ENCODE results near the gene SLC9A5. TPM values are rescaled to one million over a fixed set of nuclear protein-coding genes. Genes with fewer than 3 reads are reported as not detected.
A peak's percentile ranks its signal among the peaks of the same experiment; 100 is the strongest.

SLC9A5 gene
- total RNA-seq, 1 experiment from 2014 or later = 5.6 TPM

GRCh38 chr16:67237396-67238277 is 11.1 kb upstream of the SLC9A5 start:
- H3K27me3 ChIP-seq (ENCODE audit: insufficient read depth, low read length) = no peaks in the 10 kb centered on the region
- H2AFZ ChIP-seq (ENCODE audit: low read depth, low read length, poor library complexity, severe bottlenecking) = no peak overlapping the region
- H3K79me2 ChIP-seq (ENCODE audit: insufficient read depth, low read length) = peaks cover 45% of the 10 kb centered on the region
- no peak overlapping the region for H3K4me2 ChIP-seq (ENCODE audit: low read length)
- peaks cover 23 to 42% of the 10 kb centered on the region in 2 experiments for H3K4me1 ChIP-seq (ENCODE audit: control insufficient read depth in 1 of 2, insufficient read depth in 2 of 2, low read length in 2 of 2)
- H3K9me3 ChIP-seq (ENCODE audit: control insufficient read depth in 1 of 2, insufficient read depth in 1 of 2, low read depth in 1 of 2, low read length in 2 of 2) = no peaks in the 10 kb centered on the region
- peaks cover 24 to 46% of the 10 kb centered on the region in 2 experiments for H3K36me3 ChIP-seq (ENCODE audit: control insufficient read depth in 1 of 2, insufficient read depth in 2 of 2, low read length in 2 of 2)
- POLR2A ChIA-PET = interaction anchor here (1.1 to 1.2 kb wide), 3 partner anchors 9 to 10 kb away, joined by 3 to 5 read pairs (median 4); partner anchors contain the start of gene TMEM208
- BruUV-seq (replicated peaks) = TSS peak; percentile 21
- DNase-seq (ENCODE audit: low read depth, low spot score) = no peak
- intact Hi-C loops (cut with micrococcal nuclease) = no loop called here
- no peaks in the 10 kb centered on the region for H4K20me1 ChIP-seq (ENCODE audit: insufficient read depth)
- no peak overlapping the region for H3K9ac ChIP-seq (ENCODE audit: low read length)
- ATAC-seq = no peak
- H3K27ac ChIP-seq (ENCODE audit: low read depth, low read length) = peak overlapping the region; percentile 1; the same call in 1 of the 2 replicates
- H3K4me3 ChIP-seq (replicated peaks in 1 of 2; ENCODE audit: low read depth in 1 of 2, low read length in 2 of 2) = no peak overlapping the region
- RAD21 ChIA-PET (ENCODE audit: low non-redundant PET in 1 of 2, low total read pairs in 2 of 2, uncharacterized antibody in 2 of 2, unreplicated experiment in 2 of 2) = no interaction called here
- CTCF ChIA-PET = interaction anchor here (2.2 kb wide), 1 partner anchor 11 kb away, joined by 9 read pairs; the partner anchor contains the start of gene TMEM208
- H3K9me2 ChIP-seq (ENCODE audit: insufficient read depth) = no peaks in the 10 kb centered on the region
- TF ChIP-seq SRF (IDR thresholded peaks at IDR 0.05; ENCODE audit: low read depth) (no peak), ZBTB33 (IDR thresholded peaks at IDR 0.05; ENCODE audit: extremely low read depth, insufficient replicate concordance, low read length) (no peak), SIN3A (IDR thresholded peaks at IDR 0.05; ENCODE audit: low read depth) (no peak), RAD21 (IDR thresholded peaks at IDR 0.05; ENCODE audit: low read depth) (no peak), POLR2AphosphoS5 (IDR thresholded peaks at IDR 0.05; ENCODE audit: low read depth, low read length) (no peak), ATF3 (IDR thresholded peaks at IDR 0.05) (no peak), EGR1 (IDR thresholded peaks at IDR 0.05; ENCODE audit: low read depth) (no peak), ELF1 (IDR thresholded peaks at IDR 0.05; ENCODE audit: borderline replicate concordance, low read depth) (no peak)
- TF ChIP-seq, protein P1, sequence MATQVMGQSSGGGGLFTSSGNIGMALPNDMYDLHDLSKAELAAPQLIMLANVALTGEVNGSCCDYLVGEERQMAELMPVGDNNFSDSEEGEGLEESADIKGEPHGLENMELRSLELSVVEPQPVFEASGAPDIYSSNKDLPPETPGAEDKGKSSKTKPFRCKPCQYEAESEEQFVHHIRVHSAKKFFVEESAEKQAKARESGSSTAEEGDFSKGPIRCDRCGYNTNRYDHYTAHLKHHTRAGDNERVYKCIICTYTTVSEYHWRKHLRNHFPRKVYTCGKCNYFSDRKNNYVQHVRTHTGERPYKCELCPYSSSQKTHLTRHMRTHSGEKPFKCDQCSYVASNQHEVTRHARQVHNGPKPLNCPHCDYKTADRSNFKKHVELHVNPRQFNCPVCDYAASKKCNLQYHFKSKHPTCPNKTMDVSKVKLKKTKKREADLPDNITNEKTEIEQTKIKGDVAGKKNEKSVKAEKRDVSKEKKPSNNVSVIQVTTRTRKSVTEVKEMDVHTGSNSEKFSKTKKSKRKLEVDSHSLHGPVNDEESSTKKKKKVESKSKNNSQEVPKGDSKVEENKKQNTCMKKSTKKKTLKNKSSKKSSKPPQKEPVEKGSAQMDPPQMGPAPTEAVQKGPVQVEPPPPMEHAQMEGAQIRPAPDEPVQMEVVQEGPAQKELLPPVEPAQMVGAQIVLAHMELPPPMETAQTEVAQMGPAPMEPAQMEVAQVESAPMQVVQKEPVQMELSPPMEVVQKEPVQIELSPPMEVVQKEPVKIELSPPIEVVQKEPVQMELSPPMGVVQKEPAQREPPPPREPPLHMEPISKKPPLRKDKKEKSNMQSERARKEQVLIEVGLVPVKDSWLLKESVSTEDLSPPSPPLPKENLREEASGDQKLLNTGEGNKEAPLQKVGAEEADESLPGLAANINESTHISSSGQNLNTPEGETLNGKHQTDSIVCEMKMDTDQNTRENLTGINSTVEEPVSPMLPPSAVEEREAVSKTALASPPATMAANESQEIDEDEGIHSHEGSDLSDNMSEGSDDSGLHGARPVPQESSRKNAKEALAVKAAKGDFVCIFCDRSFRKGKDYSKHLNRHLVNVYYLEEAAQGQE (IDR thresholded peaks at IDR 0.05; ENCODE audit: low read depth) = no peak

Data from HCT116 (cell line).